Stimulated activated CD4-positive, alpha-beta T cell treated with anti-CD3 and anti-CD28 coated beads, Interleukin-15, amount 100 ng/mL, for 1 hour (primary cell): ENCODE measurements around the gene SCFD2.
"Not testable (repeated sequence)": the region's sequence is repeated elsewhere in the genome, so short reads cannot be mapped to it uniquely, and the experiment has no call there.

Source experiments
- DNase-seq, 2 donors: peaks; one replicate each; pipeline ENCODE4 v3.0.0-alpha.2; 2020; ENCODE audit warnings: low read depth in 1 of 2, low spot score in 1 of 2

The SCFD2 gene

GRCh38 chr4:53057679-53058078 is 308.2 kb downstream of the SCFD2 start:
- DNase-seq = no peak

- not testable (repeated sequence) for DNase-seq
Observed at GRCh38 chr4:53057108-53057507, 308.8 kb downstream of the SCFD2 start.

- DNase-seq = no peak
Observed at GRCh38 chr4:53055716-53056403, 310.0 kb downstream of the SCFD2 start.

GRCh38 chr4:53055274-53055673 is 310.6 kb downstream of the SCFD2 start:
- DNase-seq = no peak

- DNase-seq = no peak
Observed at GRCh38 chr4:53050361-53050774, 315.5 kb downstream of the SCFD2 start.

GRCh38 chr4:53049528-53049927 is 316.3 kb downstream of the SCFD2 start:
- DNase-seq = no peak

GRCh38 chr4:53044651-53044960 is 321.3 kb downstream of the SCFD2 start:
- no peak for DNase-seq

GRCh38 chr4:53043891-53044650 is 321.8 kb downstream of the SCFD2 start:
- no peak for DNase-seq

- DNase-seq = no peak
Observed at GRCh38 chr4:53043055-53043454, 322.8 kb downstream of the SCFD2 start.

GRCh38 chr4:53040851-53041250 is 325.0 kb downstream of the SCFD2 start:
- no peak for DNase-seq

- DNase-seq = no peak
Observed at GRCh38 chr4:53040459-53040815, 325.4 kb downstream of the SCFD2 start.

GRCh38 chr4:53039741-53040458 is 326.0 kb downstream of the SCFD2 start:
- no peak for DNase-seq

- no peak for DNase-seq
Observed at GRCh38 chr4:53037892-53038291, 328.0 kb downstream of the SCFD2 start.

GRCh38 chr4:53032908-53033307 is 333.0 kb downstream of the SCFD2 start:
- DNase-seq = not testable (repeated sequence)

- no peak for DNase-seq
Observed at GRCh38 chr4:53026233-53026632, 339.6 kb downstream of the SCFD2 start.

GRCh38 chr4:53023677-53024299 is 342.1 kb downstream of the SCFD2 start:
- DNase-seq = no peak

- DNase-seq = no peak
Observed at GRCh38 chr4:53022513-53023100, 343.3 kb downstream of the SCFD2 start.

- DNase-seq = no peak
Observed at GRCh38 chr4:53021754-53022512, 343.9 kb downstream of the SCFD2 start.

- DNase-seq = no peak
Observed at GRCh38 chr4:53019485-53020382, 346.1 kb downstream of the SCFD2 start.

GRCh38 chr4:53018471-53018870 is 347.4 kb downstream of the SCFD2 start:
- no peak for DNase-seq
